ENCODE data around the gene GSDME.

The GSDME gene

GRCh38 chr7:24729365-24730017, 27.8 kb downstream of the GSDME start:
- H3K9me3 ChIP-seq (ENCODE audit: low read length) = peaks cover 2% of the 10 kb centered on the region
- no peaks in the 10 kb centered on the region for H3K4me1 ChIP-seq (ENCODE audit: insufficient read depth, low read length)

DNA sequence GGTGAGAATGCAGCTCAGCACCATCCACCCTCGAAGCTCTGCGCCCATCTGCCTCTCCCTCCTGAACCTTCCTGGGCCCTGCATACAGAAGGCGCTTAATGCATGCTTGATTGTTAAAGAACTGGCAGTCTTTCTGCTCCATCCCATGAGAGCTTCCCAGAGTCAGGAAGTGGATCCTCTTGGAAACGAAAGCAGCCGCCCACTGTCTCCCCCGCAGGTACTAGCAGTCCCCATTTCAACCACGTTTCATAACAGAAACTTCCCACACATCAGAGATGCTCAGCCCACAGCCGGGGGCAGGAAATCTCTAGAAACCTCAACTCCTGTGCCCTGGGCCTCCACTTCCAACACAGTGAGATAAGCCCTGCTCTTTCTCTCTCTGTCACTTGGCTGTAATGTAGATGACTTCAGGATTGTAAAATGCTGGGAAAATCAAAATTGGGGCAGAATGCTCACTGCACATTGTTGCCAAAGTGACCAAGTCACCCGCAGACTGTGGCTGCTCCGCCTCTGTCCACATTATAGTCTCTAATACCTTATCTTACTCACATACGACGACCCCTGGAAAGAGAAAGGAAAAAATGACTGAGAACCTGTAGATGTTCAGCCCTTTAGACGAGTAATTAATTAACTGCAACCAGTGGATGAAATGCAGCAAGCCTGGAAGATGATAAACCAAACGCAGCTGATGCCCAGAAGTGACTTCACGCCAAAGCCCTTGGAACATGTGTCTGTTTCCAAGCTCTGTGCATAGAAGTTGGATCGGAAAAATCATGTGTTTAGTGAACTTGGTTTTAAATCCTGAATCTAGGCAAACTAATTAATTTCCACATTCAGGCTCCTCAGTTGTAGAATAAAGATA, 28.5 kb downstream of the GSDME start:
- Histone ChIP-seq H3K27me3 (ENCODE audit: insufficient read depth, low read length) (no peaks in the 10 kb centered on the region), H3K9me3 (ENCODE audit: low read length) (peaks cover 2% of the 10 kb centered on the region), H3K4me1 (ENCODE audit: insufficient read depth, low read length) (no peaks in the 10 kb centered on the region), H2AFZ (ENCODE audit: low read depth, low read length) (no peak overlapping the region), H3K4me3 (ENCODE audit: low read length) (no peak overlapping the region), H3K36me3 (ENCODE audit: insufficient read depth, low read length) (peaks cover 2% of the 10 kb centered on the region)

More at GRCh38 chr7:24729365-24730017, 27.8 kb downstream of the GSDME start:
- Histone ChIP-seq H3K36me3 (ENCODE audit: insufficient read depth, low read length) (peaks cover 2% of the 10 kb centered on the region), H3K4me3 (ENCODE audit: low read length) (no peak overlapping the region), H3K27me3 (ENCODE audit: insufficient read depth, low read length) (no peaks in the 10 kb centered on the region), H2AFZ (ENCODE audit: low read depth, low read length) (no peak overlapping the region)

GRCh38 chr7:24728121-24728500, 29.2 kb downstream of the GSDME start:
- H3K4me3 ChIP-seq (ENCODE audit: low read length) = no peak overlapping the region
- H2AFZ ChIP-seq (ENCODE audit: low read depth, low read length) = no peak overlapping the region
- no peaks in the 10 kb centered on the region for H3K27me3 ChIP-seq (ENCODE audit: insufficient read depth, low read length)
- H3K36me3 ChIP-seq (ENCODE audit: insufficient read depth, low read length) = peaks cover 2% of the 10 kb centered on the region
- H3K4me1 ChIP-seq (ENCODE audit: insufficient read depth, low read length) = no peaks in the 10 kb centered on the region
- H3K9me3 ChIP-seq (ENCODE audit: low read length) = peaks cover 2% of the 10 kb centered on the region

GRCh38 chr7:24727154-24728120, 29.8 kb downstream of the GSDME start:
- Histone ChIP-seq H3K9me3 (ENCODE audit: low read length) (peaks cover 2% of the 10 kb centered on the region), H3K4me1 (ENCODE audit: insufficient read depth, low read length) (peaks cover under 1% of the 10 kb centered on the region)

GRCh38 chr7:24725554-24726241, 31.6 kb downstream of the GSDME start:
- Histone ChIP-seq H3K9me3 (ENCODE audit: low read length) (peaks cover 2% of the 10 kb centered on the region), H3K36me3 (ENCODE audit: insufficient read depth, low read length) (no peaks in the 10 kb centered on the region), H3K4me1 (ENCODE audit: insufficient read depth, low read length) (peaks cover 6% of the 10 kb centered on the region), H3K27me3 (ENCODE audit: insufficient read depth, low read length) (no peaks in the 10 kb centered on the region), H3K4me3 (ENCODE audit: low read length) (no peak overlapping the region), H2AFZ (ENCODE audit: low read depth, low read length) (no peak overlapping the region)

More at GRCh38 chr7:24727154-24728120, 29.8 kb downstream of the GSDME start:
- Histone ChIP-seq H3K36me3 (ENCODE audit: insufficient read depth, low read length) (peaks cover 2% of the 10 kb centered on the region), H3K4me3 (ENCODE audit: low read length) (no peak overlapping the region), H3K27me3 (ENCODE audit: insufficient read depth, low read length) (no peaks in the 10 kb centered on the region), H2AFZ (ENCODE audit: low read depth, low read length) (no peak overlapping the region)

DNA sequence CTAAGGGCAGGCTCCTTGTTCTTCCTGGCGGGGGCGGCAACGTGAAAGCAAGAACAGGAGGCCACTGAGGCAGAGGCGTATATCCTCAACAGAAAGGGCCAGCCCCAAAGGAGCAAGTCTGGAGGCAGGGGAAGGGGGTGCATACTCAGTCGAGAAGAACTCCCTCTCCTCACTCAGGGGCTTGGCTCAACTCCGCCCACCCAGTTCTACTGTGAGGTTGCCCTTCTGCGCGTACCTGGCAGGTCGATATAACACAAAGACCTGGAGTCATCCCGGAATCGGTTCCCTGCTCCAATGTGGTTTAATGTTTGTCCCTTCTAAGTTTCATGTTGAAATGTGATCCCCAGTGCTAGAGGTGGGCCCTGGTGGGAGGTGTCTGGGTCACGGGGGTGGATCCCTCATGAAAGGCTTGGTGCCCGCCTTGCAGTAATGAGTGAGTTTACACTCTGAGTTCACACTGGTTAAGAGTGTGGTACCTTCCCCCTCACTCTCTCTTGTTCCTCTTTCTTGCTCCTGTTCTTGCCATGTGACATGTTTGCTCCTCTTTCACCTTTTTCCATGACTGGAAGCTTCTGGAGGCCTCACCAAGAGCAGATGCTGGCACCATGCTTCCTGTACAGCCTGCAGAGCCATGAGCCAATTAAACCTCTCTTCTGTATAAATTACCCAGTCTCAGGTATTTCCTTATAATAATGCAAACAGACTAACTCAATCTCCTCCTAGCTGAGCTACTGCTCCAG, 32.6 kb downstream of the GSDME start:
- no peak overlapping the region for H2AFZ ChIP-seq (ENCODE audit: low read depth, low read length)
- H3K36me3 ChIP-seq (ENCODE audit: insufficient read depth, low read length) = no peaks in the 10 kb centered on the region
- H3K27me3 ChIP-seq (ENCODE audit: insufficient read depth, low read length) = no peaks in the 10 kb centered on the region
- H3K4me1 ChIP-seq (ENCODE audit: insufficient read depth, low read length) = peaks cover 6% of the 10 kb centered on the region
- H3K4me3 ChIP-seq (ENCODE audit: low read length) = no peak overlapping the region
- peaks cover 2% of the 10 kb centered on the region for H3K9me3 ChIP-seq (ENCODE audit: low read length)

DNA sequence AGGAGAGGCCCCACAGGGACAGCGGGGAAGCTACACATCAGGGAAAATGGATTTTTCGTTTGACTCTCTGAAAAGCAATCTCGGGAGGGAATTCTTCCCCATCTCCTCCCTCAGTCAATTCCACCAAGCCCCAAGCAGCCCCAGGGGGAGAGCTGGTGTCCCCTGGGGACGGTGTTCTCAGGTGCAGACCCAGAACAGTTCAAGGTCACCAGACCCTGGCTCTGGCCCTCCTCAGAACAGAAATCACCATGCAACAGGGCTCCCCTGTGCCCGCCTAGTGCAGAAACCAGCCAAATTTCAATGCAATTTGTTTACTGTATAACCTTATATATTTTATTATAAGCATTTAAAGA, 34.1 kb downstream of the GSDME start:
- Histone ChIP-seq H3K9me3 (ENCODE audit: low read length) (peaks cover 2% of the 10 kb centered on the region), H2AFZ (ENCODE audit: low read depth, low read length) (no peak overlapping the region)

DNA sequence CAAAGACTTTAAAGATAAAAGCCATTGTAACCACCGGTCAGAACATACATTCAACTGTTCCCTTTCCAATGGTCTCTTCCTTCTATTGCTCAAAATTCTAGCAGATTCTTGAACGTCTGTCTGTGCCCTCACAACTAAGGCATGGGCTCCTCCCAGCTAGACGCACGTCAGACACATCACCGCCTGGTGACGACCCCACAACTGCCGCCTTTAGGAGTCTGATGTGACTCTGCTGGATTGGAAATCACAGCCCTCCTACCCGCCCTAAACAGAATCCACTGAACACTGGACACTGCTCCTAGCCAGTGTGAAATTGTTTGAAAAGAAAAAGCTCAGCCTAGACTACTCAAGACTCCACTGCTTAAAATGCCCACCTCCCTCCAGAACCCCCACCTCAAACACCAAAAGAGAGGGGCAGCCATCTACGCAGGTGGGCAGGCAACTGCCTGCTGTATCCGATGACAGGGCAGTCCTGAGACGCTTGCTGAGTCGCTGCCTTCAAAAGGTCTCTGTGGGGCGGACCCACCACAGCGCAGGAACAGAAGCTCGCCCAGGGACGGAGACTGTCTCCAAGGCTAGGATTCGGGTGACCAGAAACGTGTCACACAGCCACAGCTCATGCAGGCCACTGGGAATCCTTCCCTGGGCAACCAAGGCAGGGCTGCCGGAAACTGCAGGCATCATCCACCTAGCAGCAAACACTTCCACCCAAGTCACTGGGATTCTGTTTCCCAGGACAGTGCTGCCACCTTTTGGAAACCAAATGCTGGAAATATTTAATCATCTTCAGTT, 34.7 kb downstream of the GSDME start:
- Histone ChIP-seq H3K36me3 (ENCODE audit: insufficient read depth, low read length) (peaks cover 14% of the 10 kb centered on the region), H3K4me3 (ENCODE audit: low read length) (no peak overlapping the region), H2AFZ (ENCODE audit: low read depth, low read length) (no peak overlapping the region), H3K9me3 (ENCODE audit: low read length) (peaks cover 2% of the 10 kb centered on the region), H3K4me1 (ENCODE audit: insufficient read depth, low read length) (peaks cover 6% of the 10 kb centered on the region), H3K27me3 (ENCODE audit: insufficient read depth, low read length) (no peaks in the 10 kb centered on the region)

More for the DNA sequence above, 34.1 kb downstream of the GSDME start:
- H3K4me1 ChIP-seq (ENCODE audit: insufficient read depth, low read length) = peaks cover 6% of the 10 kb centered on the region
- H3K27me3 ChIP-seq (ENCODE audit: insufficient read depth, low read length) = no peaks in the 10 kb centered on the region
- H3K36me3 ChIP-seq (ENCODE audit: insufficient read depth, low read length) = peaks cover 8% of the 10 kb centered on the region
- H3K4me3 ChIP-seq (ENCODE audit: low read length) = no peak overlapping the region

- Histone ChIP-seq H3K36me3 (ENCODE audit: insufficient read depth, low read length) (peaks cover 23% of the 10 kb centered on the region), H3K4me1 (ENCODE audit: insufficient read depth, low read length) (peaks cover 6% of the 10 kb centered on the region), H3K4me3 (ENCODE audit: low read length) (no peak overlapping the region), H2AFZ (ENCODE audit: low read depth, low read length) (no peak overlapping the region), H3K27me3 (ENCODE audit: insufficient read depth, low read length) (no peaks in the 10 kb centered on the region), H3K9me3 (ENCODE audit: low read length) (no peaks in the 10 kb centered on the region)
Measured at GRCh38 chr7:24721481-24722001, 35.7 kb downstream of the GSDME start.

DNA sequence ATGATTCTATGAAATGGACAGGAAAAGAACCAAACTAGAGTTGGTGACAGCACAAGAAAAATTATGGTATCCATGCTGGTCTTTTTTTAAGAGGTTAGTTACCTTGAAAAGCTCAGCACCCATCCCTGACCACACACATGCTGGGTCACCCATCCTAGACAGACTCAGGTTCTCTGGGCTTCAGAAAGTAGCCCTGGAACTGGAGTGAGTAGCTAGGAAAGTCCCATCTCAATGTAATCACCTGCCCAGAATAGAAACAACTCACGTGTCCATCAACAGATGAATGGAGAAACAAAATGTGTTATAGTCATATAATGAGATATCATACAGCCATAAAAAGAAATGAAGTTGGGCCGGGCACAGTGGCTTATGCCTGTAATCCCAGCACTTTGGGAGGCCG, 37.0 kb downstream of the GSDME start:
- H3K27me3 ChIP-seq (ENCODE audit: insufficient read depth, low read length) = no peaks in the 10 kb centered on the region
- peaks cover 23% of the 10 kb centered on the region for H3K36me3 ChIP-seq (ENCODE audit: insufficient read depth, low read length)
- H3K4me3 ChIP-seq (ENCODE audit: low read length) = no peak overlapping the region
- H3K4me1 ChIP-seq (ENCODE audit: insufficient read depth, low read length) = peaks cover 6% of the 10 kb centered on the region
- no peaks in the 10 kb centered on the region for H3K9me3 ChIP-seq (ENCODE audit: low read length)
- H2AFZ ChIP-seq (ENCODE audit: low read depth, low read length) = no peak overlapping the region

GRCh38 chr7:24718977-24719491, 38.2 kb downstream of the GSDME start:
- Histone ChIP-seq H3K4me1 (ENCODE audit: insufficient read depth, low read length) (peaks cover 6% of the 10 kb centered on the region), H3K4me3 (ENCODE audit: low read length) (no peak overlapping the region), H3K36me3 (ENCODE audit: insufficient read depth, low read length) (peaks cover 29% of the 10 kb centered on the region), H3K9me3 (ENCODE audit: low read length) (no peaks in the 10 kb centered on the region), H2AFZ (ENCODE audit: low read depth, low read length) (no peak overlapping the region), H3K27me3 (ENCODE audit: insufficient read depth, low read length) (no peaks in the 10 kb centered on the region)
